Measurements from ENCODE around the gene CSMD2.

DNA sequence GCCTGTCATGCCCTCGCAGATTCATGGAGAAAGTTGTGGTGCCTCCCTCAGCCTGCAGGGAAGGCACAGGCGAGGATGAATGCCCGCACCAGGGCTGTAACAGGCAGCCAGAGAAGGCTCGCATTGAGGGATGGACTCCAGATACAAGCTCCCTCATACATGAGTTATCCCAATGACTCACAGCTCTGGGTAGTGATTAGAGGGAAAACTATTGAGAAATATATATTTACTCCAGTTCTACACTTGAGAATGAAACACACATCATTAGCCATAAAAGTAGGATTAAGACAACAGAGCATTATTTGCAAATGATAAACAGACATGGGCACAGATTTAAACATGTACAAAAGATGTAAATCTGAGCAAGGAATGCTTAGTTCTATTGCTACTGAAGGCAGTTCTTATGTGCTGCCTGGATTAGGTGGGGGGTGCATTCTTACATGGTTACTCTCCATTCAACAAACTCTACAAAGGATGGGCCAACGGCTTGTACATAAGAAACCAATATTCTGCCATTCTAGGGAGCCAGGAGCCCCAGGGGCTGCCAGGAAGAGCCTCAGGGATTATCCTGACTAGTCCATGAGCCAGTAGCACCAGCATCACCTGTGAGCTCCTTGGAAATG, 97.9 kb downstream of the CSMD2 start:
- TF ChIP-seq, protein P1, sequence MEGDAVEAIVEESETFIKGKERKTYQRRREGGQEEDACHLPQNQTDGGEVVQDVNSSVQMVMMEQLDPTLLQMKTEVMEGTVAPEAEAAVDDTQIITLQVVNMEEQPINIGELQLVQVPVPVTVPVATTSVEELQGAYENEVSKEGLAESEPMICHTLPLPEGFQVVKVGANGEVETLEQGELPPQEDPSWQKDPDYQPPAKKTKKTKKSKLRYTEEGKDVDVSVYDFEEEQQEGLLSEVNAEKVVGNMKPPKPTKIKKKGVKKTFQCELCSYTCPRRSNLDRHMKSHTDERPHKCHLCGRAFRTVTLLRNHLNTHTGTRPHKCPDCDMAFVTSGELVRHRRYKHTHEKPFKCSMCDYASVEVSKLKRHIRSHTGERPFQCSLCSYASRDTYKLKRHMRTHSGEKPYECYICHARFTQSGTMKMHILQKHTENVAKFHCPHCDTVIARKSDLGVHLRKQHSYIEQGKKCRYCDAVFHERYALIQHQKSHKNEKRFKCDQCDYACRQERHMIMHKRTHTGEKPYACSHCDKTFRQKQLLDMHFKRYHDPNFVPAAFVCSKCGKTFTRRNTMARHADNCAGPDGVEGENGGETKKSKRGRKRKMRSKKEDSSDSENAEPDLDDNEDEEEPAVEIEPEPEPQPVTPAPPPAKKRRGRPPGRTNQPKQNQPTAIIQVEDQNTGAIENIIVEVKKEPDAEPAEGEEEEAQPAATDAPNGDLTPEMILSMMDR (IDR thresholded peaks at IDR 0.05 in 4 of 5, conservative IDR thresholded peaks at IDR 0.05 in 1 of 5) = no peak
- no peak for TF ChIP-seq POLR2A (IDR thresholded peaks at IDR 0.05)

Measured in gastrocnemius medialis (tissue), 4 donors.